GM12872 (cell line): Measurements from ENCODE around the gene TRAP1.

Experiments
- TF ChIP-seq, protein P1 (sequence below): IDR thresholded peaks from 3 replicates; pipeline ENCODE4 v1.5.1; 2011; ENCODE audit warnings: low read depth, mild to moderate bottlenecking, low read length, moderate library complexity; ENCODE audit not compliant: insufficient read depth

Gene TRAP1

DNA sequence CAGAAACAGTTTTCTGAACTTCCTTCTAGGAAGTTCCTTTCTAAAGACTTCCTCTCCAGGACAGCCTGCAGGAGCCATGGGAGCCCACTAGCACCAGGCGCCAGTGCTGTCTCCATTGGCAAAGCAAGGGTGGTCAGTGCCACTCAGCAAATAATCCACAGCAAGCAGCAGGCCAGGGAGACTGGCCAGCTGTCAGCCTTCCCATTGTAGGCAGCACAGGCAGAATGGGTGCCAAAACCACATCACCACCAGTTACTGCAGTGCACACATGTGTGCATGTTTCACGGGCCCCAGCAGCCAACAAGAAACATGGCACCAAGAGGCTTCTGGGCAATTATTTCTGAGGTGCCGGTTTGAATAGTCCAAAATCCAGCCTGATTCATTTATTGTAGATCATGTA, 36.1 kb downstream of the TRAP1 start:
- TF ChIP-seq, protein P1, sequence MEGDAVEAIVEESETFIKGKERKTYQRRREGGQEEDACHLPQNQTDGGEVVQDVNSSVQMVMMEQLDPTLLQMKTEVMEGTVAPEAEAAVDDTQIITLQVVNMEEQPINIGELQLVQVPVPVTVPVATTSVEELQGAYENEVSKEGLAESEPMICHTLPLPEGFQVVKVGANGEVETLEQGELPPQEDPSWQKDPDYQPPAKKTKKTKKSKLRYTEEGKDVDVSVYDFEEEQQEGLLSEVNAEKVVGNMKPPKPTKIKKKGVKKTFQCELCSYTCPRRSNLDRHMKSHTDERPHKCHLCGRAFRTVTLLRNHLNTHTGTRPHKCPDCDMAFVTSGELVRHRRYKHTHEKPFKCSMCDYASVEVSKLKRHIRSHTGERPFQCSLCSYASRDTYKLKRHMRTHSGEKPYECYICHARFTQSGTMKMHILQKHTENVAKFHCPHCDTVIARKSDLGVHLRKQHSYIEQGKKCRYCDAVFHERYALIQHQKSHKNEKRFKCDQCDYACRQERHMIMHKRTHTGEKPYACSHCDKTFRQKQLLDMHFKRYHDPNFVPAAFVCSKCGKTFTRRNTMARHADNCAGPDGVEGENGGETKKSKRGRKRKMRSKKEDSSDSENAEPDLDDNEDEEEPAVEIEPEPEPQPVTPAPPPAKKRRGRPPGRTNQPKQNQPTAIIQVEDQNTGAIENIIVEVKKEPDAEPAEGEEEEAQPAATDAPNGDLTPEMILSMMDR = no peak

- TF ChIP-seq, protein P1 = no peak
Observed at GRCh38 chr16:3677994-3678393, 39.3 kb downstream of the TRAP1 start.

- TF ChIP-seq, protein P1 = no peak
Observed at GRCh38 chr16:3675601-3676130, 41.7 kb downstream of the TRAP1 start.

DNA sequence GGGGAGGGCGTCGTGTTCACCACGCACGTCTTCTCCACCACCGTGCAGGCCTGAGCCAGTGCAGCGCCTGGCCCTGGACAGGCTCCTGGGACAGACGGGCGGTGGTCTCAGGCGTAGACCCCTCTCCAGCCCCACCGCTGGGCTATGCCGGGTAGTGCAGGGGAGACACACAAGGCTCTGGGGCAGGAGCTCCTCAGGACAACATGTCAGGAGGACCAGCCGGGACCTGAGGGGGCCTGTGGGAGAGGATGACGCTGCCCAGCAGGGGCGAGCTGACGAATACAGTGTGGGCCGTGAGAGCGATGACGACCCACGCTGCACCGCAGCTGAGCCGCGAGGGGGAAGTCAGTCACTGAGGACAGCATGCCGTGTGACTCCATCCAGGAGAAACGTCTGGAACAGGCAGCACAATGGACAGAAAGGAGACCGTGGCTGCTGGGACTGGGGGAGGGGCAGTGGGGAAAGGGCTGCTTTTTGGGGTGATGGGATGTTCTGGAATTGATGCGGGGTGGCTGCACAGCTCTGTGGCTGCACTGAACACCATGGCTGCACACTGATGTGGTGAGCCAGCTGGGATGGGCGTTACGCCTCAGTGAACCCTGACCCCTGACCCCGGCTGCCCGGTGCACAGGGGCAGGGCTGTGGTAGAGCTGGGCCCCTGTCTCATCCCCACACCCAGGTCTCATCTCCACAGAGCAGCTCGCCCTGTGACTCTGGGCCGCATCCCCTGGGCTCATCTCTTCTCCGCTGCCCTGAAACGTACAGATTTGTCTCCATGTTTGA, 42.6 kb downstream of the TRAP1 start:
- TF ChIP-seq, protein P1 = no peak

DNA sequence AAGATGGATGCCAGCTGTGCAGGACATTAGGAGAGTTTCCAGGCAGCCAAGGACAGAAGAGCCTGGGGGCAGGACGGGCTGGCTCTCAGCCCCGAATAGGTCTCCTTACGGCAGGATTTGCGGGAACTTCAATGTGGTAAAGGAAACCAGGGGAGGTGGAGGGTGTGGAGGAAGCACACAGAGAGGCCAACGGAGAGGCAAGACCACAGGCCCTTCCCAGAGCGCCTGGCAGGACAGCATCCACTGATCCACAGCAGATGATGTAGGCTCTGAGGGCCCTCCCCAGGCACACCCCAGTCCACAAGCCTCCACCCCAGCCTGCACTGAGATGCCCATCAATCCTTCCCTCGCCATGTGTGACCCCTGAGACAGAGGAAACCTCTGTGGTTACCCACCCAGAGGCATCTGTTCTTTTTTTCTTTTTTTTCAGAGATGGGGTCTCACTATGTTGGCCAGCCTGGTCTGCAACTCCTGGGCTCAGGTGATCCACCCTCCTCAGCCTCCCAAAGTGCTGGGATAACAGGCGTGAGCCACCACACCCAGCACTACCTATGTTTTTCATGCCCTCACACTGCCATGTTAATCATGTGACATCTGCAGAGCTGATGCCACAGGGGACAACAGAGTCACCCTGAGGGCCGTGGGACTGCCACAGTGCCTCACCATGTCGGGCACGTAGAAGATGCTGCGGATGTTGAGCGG, 43.5 kb downstream of the TRAP1 start:
- TF ChIP-seq, protein P1 = no peak

GRCh38 chr16:3673201-3673600, 44.1 kb downstream of the TRAP1 start:
- TF ChIP-seq, protein P1 = no peak

GRCh38 chr16:3672571-3673041, 44.7 kb downstream of the TRAP1 start:
- TF ChIP-seq, protein P1 = no peak
